Coronary artery (tissue), 2 donors: ENCODE results near the gene RHBDF2.

Experiments used
- DNase-seq: peaks from one replicate; pipeline ENCODE4 v3.0.0-alpha.2; 2017; ENCODE audit warnings: low spot score
- H3K27ac ChIP-seq, 2 donors: fragments of 200-600 bp; sonication (generic); one replicate each; pipeline ENCODE4 v1.5.1; 2016 to 2019
- H3K4me3 ChIP-seq: fragments of 200-600 bp; sonication (generic); 2 replicates; pipeline ENCODE4 v1.5.1; 2016; ENCODE audit warnings: mild to moderate bottlenecking, moderate library complexity
- TF ChIP-seq, protein P1 (sequence below): fragments of 200-600 bp; sonication (generic); IDR thresholded peaks from one replicate; pipeline ENCODE4 v1.5.1; 2019; ENCODE audit warnings: antibody characterized with exemption

RHBDF2 gene

DNA sequence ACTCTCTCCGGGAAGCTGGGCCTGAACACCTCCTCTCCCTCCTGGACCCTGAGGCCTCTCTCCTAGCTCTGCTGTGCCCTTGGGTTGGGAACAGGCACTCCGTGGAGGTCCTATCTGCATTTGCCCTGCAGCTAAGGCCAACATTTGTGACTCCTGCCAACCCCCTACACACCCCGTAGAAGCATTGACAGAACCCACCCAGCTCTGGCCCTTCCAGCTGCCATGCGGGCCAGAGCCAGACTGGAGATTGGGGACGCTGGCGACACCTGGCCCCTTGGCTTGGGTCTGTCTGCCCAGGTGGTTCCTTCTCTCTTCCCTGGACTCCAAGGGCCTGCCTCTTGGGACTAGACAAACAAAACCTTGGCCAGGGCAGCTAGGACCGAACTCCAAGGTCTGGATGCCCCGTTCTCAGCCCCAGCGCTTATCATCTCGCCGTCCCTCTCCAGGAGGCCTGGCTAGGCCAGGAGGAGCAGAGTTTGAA lies 644 bp upstream of the RHBDF2 start:
- peak overlapping the region; percentile 83 for H3K4me3 ChIP-seq
- DNase-seq: no peak
- peak overlapping the region; percentile 86 to 92 for H3K27ac ChIP-seq
- TF ChIP-seq, protein P1, sequence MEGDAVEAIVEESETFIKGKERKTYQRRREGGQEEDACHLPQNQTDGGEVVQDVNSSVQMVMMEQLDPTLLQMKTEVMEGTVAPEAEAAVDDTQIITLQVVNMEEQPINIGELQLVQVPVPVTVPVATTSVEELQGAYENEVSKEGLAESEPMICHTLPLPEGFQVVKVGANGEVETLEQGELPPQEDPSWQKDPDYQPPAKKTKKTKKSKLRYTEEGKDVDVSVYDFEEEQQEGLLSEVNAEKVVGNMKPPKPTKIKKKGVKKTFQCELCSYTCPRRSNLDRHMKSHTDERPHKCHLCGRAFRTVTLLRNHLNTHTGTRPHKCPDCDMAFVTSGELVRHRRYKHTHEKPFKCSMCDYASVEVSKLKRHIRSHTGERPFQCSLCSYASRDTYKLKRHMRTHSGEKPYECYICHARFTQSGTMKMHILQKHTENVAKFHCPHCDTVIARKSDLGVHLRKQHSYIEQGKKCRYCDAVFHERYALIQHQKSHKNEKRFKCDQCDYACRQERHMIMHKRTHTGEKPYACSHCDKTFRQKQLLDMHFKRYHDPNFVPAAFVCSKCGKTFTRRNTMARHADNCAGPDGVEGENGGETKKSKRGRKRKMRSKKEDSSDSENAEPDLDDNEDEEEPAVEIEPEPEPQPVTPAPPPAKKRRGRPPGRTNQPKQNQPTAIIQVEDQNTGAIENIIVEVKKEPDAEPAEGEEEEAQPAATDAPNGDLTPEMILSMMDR: no peak

DNA sequence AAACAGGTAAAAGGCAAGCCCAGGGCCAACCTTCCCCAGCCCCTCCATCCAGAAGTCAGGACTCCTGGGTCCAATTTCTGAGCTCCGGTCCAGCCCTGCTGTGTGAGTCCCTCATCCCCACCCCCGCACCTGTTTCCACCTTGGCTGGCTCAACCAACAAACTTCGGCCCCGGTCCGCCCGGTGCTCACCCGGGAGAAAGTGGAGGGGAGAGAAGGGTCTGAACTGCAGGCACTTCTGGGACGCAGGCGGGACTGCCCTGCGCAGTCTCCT lies 541 bp downstream of the RHBDF2 start:
- TF ChIP-seq, protein P1: no peak

DNA sequence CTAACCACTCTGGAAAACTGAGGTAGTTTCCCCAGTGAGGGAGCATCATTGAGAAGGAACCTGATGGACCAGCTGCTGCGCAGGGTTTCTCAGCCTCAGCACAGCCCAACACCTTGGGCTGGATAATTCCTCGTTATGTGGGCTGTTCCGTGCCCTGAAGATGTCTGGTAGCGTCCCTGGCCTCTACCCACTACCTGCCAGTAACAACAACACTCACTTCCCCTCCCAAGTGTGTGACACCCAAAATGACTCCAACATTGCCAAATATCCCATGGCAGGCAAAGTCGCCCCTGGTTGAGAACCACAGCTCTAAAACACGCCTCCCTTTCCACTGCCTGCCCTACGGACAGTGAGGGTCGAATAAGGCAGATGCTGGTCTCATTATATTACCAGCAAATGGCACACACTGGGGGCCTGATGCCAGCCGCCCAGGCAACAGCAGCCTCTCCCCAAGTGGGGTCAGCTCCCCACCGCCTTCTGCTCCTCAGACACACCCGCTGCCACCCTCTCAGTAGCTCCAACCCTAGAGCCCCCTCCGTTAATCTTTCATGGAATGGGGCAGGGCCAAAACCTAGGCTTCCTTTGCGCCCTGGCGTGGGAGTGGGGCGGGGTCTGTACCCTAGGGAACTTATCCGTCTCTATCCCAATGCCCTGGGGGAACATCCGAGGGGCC lies 1.0 kb downstream of the RHBDF2 start:
- H3K4me3 ChIP-seq: peak overlapping the region; percentile 83
- DNase-seq: no peak
- peak overlapping the region; percentile 86 to 92 for H3K27ac ChIP-seq
- TF ChIP-seq, protein P1: no peak

More for the DNA sequence above, 541 bp downstream of the RHBDF2 start:
- H3K27ac ChIP-seq: peak overlapping the region; percentile 86 to 92
- DNase-seq: no peak
- H3K4me3 ChIP-seq: peak overlapping the region; percentile 83

DNA sequence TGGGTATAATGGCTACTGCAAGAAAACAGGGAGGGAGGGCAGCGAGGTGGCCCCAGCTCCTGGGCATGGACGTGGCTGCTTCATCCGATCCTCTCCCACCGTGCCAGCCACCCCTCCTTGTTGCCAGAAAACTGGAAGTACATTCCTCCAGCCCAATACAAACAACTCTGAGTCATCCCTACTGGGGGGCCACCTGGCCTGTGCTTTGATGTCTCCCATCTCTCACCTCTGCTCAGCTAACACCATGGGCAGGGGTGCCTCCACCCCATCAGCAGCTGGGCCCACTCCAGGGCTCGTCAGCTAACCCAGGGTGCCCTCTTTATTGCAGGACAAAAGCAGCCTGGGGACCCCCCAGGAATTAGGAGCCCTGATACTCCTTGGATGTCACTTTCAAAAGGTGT lies 2.0 kb downstream of the RHBDF2 start:
- Histone ChIP-seq H3K27ac (peak overlapping the region; percentile 86 to 92), H3K4me3 (peak overlapping the region; percentile 83)
- TF ChIP-seq, protein P1: no peak
- no peak for DNase-seq

DNA sequence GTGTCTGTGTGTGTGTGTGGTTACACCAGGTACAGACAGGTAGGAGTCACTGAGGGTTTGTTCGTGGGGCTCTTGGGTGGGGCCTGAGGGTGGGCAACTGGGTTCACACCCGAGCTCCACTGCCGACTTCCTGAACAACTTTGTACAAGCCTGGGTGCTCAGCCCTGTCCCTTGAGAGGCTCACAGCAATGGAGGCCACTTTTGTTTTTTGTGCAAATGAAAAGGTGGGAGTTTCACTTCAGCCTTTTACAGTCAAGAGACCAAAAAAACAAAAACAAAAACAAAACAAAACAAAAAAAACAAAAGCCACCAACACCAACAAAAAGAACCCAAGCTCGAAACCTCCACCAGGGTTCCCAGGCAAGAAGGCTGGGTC lies 2.4 kb downstream of the RHBDF2 start:
- Histone ChIP-seq H3K27ac (peak overlapping the region; percentile 86 to 92), H3K4me3 (peak overlapping the region; percentile 57)
- DNase-seq: no peak
- TF ChIP-seq, protein P1: no peak

DNA sequence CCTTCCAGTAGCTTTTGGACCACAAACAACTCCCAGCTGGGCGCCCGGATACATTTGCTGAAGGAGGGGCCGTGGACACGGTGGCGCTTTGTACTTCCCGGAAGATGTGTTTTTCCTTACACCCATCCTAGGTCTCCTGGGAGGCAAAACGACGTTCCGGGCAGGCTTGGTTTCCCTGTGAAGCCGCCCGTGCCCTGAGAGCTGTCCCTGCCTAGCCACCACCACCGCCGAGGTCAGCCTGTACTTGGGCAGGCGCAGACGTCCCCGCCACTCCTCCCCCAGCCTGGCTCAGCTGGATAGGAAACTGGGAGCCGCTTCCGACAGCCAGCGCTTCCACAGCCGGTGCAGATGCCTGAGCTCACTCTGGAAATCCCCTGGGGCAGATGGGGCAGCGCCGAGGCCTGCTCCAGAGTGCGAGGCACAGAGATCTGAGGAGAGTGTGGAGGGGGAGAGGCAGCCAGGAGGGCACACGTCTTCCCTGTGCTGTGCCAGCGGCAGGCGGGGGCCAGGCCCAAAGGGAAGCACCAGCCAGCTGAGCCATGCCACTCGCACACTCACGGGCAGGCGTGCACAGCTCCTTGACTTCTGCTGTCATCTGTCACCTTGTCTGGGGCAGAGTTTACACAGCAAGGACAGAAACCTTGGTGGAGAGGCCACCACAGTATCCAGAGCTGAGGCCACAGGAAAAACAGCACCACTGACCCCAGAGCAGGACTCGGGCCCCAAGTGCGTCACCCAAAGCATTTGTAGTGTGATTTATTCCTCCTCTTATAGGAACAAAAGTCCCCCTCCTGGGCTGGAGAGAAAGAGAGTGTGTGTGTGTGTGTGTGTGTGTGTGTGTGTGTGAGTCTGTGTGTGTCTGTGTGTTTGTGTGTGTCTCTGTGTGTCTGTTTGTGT lies 3.0 kb downstream of the RHBDF2 start:
- peak; percentile 84 for DNase-seq
- Histone ChIP-seq H3K4me3 (peak overlapping the region; percentile 57), H3K27ac (peak overlapping the region; percentile 67 to 83)
- TF ChIP-seq, protein P1: no peak

DNA sequence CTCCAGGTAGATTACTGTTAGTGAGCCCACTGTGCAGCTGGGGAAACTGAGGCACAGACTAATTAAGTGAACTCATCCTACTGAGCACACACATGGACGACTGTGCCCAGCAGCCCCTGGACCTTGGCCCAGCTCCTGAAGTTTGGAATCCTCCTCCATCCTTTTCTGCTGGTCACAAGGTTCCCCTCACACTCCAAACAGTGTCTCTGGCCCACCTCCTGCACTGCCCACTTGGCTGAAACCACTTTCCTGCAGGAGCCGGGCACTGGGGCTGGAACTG lies 3.6 kb downstream of the RHBDF2 start:
- no peak for DNase-seq
- peak overlapping the region; percentile 57 for H3K4me3 ChIP-seq
- H3K27ac ChIP-seq: peak overlapping the region; percentile 67 to 83
- TF ChIP-seq, protein P1: no peak
